K562 (cell line): ENCODE data around the gene PLEKHA6. TPM values are rescaled to one million over a fixed set of nuclear protein-coding genes. Genes with fewer than 3 reads are reported as not detected.

Source experiments
- ATAC-seq: fragments of 200-7000 bp; cut with Tn5 transposase; 3 replicates; pipeline ENCODE4 v1.9.1; 2020; ENCODE audit warnings: moderate library complexity
- BruUV-seq: library from RNA; stranded (reverse); fragments of 400-500 nt; replicated peaks from 2 replicates; lab custom pipeline; 2021; lab: Mats Ljungman, UMichigan
- CTCF ChIA-PET: fragments of 300-600 bp; formaldehyde crosslinking; extraction: SDS; loops from one replicate; lab custom pipeline; 2021; ENCODE audit warnings: low intra/inter-chr PET ratio; lab: Yijun Ruan, JAX
- POLR2A ChIA-PET: fragments of 300-600, 350-650 bp; sonication (Branson Sonifier 250); formaldehyde crosslinking; extraction: SDS; loops from one replicate; lab custom pipeline; 2021; ENCODE audit warnings: antibody characterized with exemption, inconsistent platforms; lab: Yijun Ruan, JAX
- DNase-seq, 4 experiments: peaks; one replicate each; pipeline versions ENCODE4 v3.0.0 to v3.0.0-alpha.2; 2011 to 2018; ENCODE audit warnings: low spot score in 3 of 4, mixed read lengths in 3 of 4; ENCODE audit errors: extremely low read depth in 1 of 4
- FAIRE-seq: peaks from 2 replicates; lab custom pipeline; 2011; peaks lifted over from hg19 to GRCh38; lab: Jason Lieb, UNC
- H2AFZ ChIP-seq: 2 replicates; pipeline ENCODE4 v1.6.0; 2011; ENCODE audit warnings: low read depth, low read length, control low read depth, inconsistent platforms
- H3K27ac ChIP-seq: fragments of 200-600 bp; 3 replicates; pipeline ENCODE4 v1.8.0; 2011; ENCODE audit warnings: low read depth, mild to moderate bottlenecking, control low read depth, inconsistent platforms, low read length, moderate library complexity, mixed read lengths; ENCODE audit errors: extremely low read depth
- H3K27me3 ChIP-seq, 2 experiments: fragments of 300-600 bp in 1 of 2; 2 replicates in 1 of 2; 3 replicates in 1 of 2; pipeline versions ENCODE4 v1.6.0 to v1.8.0; 2011; ENCODE audit warnings: inconsistent platforms in 2 of 2, low read length in 2 of 2, mild to moderate bottlenecking in 1 of 2, mixed read lengths in 1 of 2, moderate library complexity in 1 of 2; ENCODE audit not compliant: control insufficient read depth in 2 of 2, insufficient read depth in 2 of 2
- H3K36me3 ChIP-seq: fragments of 300-600 bp; 3 replicates; pipeline ENCODE4 v1.8.0; 2011; ENCODE audit warnings: mild to moderate bottlenecking, low read length, inconsistent platforms; ENCODE audit not compliant: control insufficient read depth, insufficient read depth
- H3K4me1 ChIP-seq, 2 experiments: fragments of 200-600 bp in 1 of 2; replicated peaks in 1 of 2; 2 replicates in 1 of 2; 3 replicates in 1 of 2; pipeline versions ENCODE4 v1.5.1 to v1.8.0; 2011; ENCODE audit warnings: inconsistent platforms in 2 of 2, low read length in 2 of 2, mild to moderate bottlenecking in 1 of 2, mixed read lengths in 1 of 2, moderate library complexity in 1 of 2; ENCODE audit not compliant: control insufficient read depth in 2 of 2, insufficient read depth in 2 of 2
- H3K4me2 ChIP-seq: 2 replicates; pipeline ENCODE4 v1.6.1; 2011; ENCODE audit warnings: low read length, control low read depth, inconsistent platforms, mixed read lengths; ENCODE audit not compliant: insufficient read depth
- H3K4me3 ChIP-seq: fragments of 200-600 bp; sonication (generic), shearing (Covaris generic); 2 replicates; pipeline ENCODE4 v1.5.1; 2016; ENCODE audit warnings: control low read depth, inconsistent platforms
- H3K79me2 ChIP-seq: fragments of 200-600 bp; 3 replicates; pipeline ENCODE4 v1.8.0; 2011; ENCODE audit warnings: low read length, inconsistent platforms; ENCODE audit not compliant: control insufficient read depth, insufficient read depth
- H3K9ac ChIP-seq, 2 experiments: 2 replicates each; pipeline versions ENCODE4 v1.6.0 to v1.6.1; 2011; ENCODE audit warnings: low read depth in 2 of 2, low read length in 2 of 2, control low read depth in 1 of 2, inconsistent platforms in 1 of 2, mild to moderate bottlenecking in 1 of 2, mixed read lengths in 1 of 2; ENCODE audit not compliant: insufficient read depth in 1 of 2
- H3K9me1 ChIP-seq: one replicate; pipeline ENCODE4 v1.6.0; 2011; ENCODE audit warnings: inconsistent platforms, mild to moderate bottlenecking, low read length, moderate library complexity; ENCODE audit not compliant: control insufficient read depth, insufficient read depth
- H3K9me3 ChIP-seq: replicated peaks from 2 replicates; pipeline ENCODE4 v1.5.1; 2011; ENCODE audit warnings: low read depth, low read length, inconsistent platforms; ENCODE audit not compliant: control insufficient read depth, insufficient read depth
- H4K20me1 ChIP-seq: replicated peaks from 2 replicates; pipeline ENCODE4 v1.6.1; 2011; ENCODE audit warnings: low read length, inconsistent platforms, mixed read lengths; ENCODE audit not compliant: control insufficient read depth, insufficient read depth
- HDAC1 ChIP-seq, 2 experiments: fragments of 450-650 bp; IDR thresholded peaks; 2 replicates each; pipeline ENCODE4 v1.6.1; 2016 to 2017; ENCODE audit warnings: inconsistent platforms in 1 of 2, mild to moderate bottlenecking in 1 of 2, moderate library complexity in 1 of 2
- KDM4B ChIP-seq, 2 experiments: fragments of 450-650 bp in 1 of 2; sonication (generic) in 1 of 2; IDR thresholded peaks; 2 replicates each; pipeline ENCODE4 v1.6.1; 2016 to 2017; ENCODE audit warnings: borderline replicate concordance in 2 of 2, antibody characterized with exemption in 1 of 2, low read depth in 1 of 2, mild to moderate bottlenecking in 1 of 2
- MBD2 ChIP-seq: sonication (generic); IDR thresholded peaks from 2 replicates; pipeline ENCODE4 v1.6.1; 2016; ENCODE audit warnings: low read depth, borderline replicate concordance
- MTA1 ChIP-seq: fragments of 450-650 bp; IDR thresholded peaks from 2 replicates; pipeline ENCODE4 v1.6.1; 2017; ENCODE audit warnings: borderline replicate concordance
- RFX1 ChIP-seq: fragments of 450-650 bp; IDR thresholded peaks from 2 replicates; pipeline ENCODE4 v1.6.1; 2016; ENCODE audit warnings: mild to moderate bottlenecking, moderate library complexity
- STAT5A ChIP-seq: IDR thresholded peaks from 2 replicates; pipeline ENCODE4 v1.6.1; 2012; ENCODE audit warnings: low read length, inconsistent platforms, borderline replicate concordance
- TAL1 ChIP-seq: fragments of 450-650 bp; IDR thresholded peaks from 2 replicates; pipeline ENCODE4 v1.6.1; 2016; ENCODE audit warnings: mild to moderate bottlenecking
- ZBTB49 ChIP-seq: sonication (generic); formaldehyde crosslinking; IDR thresholded peaks from 2 replicates; pipeline ENCODE4 v1.8.0; 2022; ENCODE audit warnings: missing genetic modification reagents, mild to moderate bottlenecking, borderline replicate concordance
- WGBS: fragments of 100-300 bp; shearing (Covaris generic); methylation state at CpG from one replicate; pipeline ENCODE4 v1.1.6; 2016; ENCODE audit warnings: low coverage, mixed read lengths; ENCODE audit not compliant: insufficient coverage; ENCODE audit errors: missing lambda C conversion rate; 5-methylcytosine and 5-hydroxymethylcytosine counted together
- in situ Hi-C: fragments of 300-500 bp; cut with MboI; formaldehyde crosslinking; loops from 4 replicates; pipeline ENCODE4 v1.15.0; 2018; ENCODE audit warnings: inconsistent platforms, mixed read lengths
- intact Hi-C: fragments of 100-400 bp; cut with micrococcal nuclease; formaldehyde crosslinking; loops from 2 replicates; pipeline ENCODE4 v1.14.2; 2022
- polyA plus RNA-seq, 8 experiments: library from polyadenylated mRNA; depleted of rRNA in 4 of 8; stranded (reverse) in 5 of 8; unstranded in 3 of 8; fragments of >200 nt; fragmentation: Nextera tagmentation in 2 of 8; fragmentation: Illumina TruSeq in 1 of 8; extraction: Ambion mirVana in 2 of 8; extraction: Trizol in 1 of 8; gene quantifications; 2 replicates each; pipeline versions ENCODE4 v1.2.1 to v1.2.3, GENCODE V29; 2011 to 2014; ENCODE audit warnings: inconsistent platforms in 1 of 8, missing spikeins in 1 of 8
- total RNA-seq, 7 experiments: library from RNA; depleted of rRNA in 6 of 7; stranded (reverse); fragments of >200 nt in 6 of 7; fragmentation: Illumina TruSeq in 2 of 7; extraction: Trizol in 2 of 7; gene quantifications; 2 replicates each; pipeline versions ENCODE4 v1.2.1 to v1.2.3, GENCODE V29; 2011 to 2021; ENCODE audit warnings: low replicate concordance in 1 of 7

The PLEKHA6 gene
- total and polyA plus RNA-seq, 9 of the 15 experiments (the other 6 are each of a cell fraction or from before 2014, with no cell fraction given): under 0.01 to 0.33 (median 0.01) TPM; not detected in 4

- no peak for TF ChIP-seq KDM4B (IDR thresholded peaks at IDR 0.05; ENCODE audit: borderline replicate concordance in 2 of 2, low read depth in 1 of 2)
These were observed 182.6 kb downstream of the PLEKHA6 start (continued) for GRCh38 chr1:204177133-204177532.

GRCh38 chr1:204176049-204176448, 183.7 kb downstream of the PLEKHA6 start:
- no peaks in the 10 kb centered on the region for H3K9me3 ChIP-seq
- WGBS: 1% methylated on average over 5 of the region's 5 CpGs
- H3K9me1 ChIP-seq: no peaks in the 10 kb centered on the region
- TF ChIP-seq MBD2 (no peak), TAL1 (peak; percentile 10; the same call in 1 of the 2 replicates), ZBTB49 (no peak), HDAC1 (IDR thresholded peaks at IDR 0.05) (no peak), MTA1 (no peak), RFX1 (no peak), STAT5A (no peak)
- ChIA-PET POLR2A (interaction anchor here (0.6 to 2.5 kb wide), 2 partner anchors 9 to 23 kb away, joined by 3 to 13 read pairs; partner anchors contain the start of gene REN), CTCF (interaction anchor here (1.3 kb wide), 1 partner anchor 13 kb away, joined by 4 read pairs; no protein-coding TSS in a partner anchor)
- in situ Hi-C loops: loop anchor here (10.0 kb wide), 1 partner anchor 329 kb away; no protein-coding TSS in a partner anchor
- intact Hi-C loops: no loop called here
- no peak overlapping the region for H2AFZ ChIP-seq
- peaks cover 5 to 12% of the 10 kb centered on the region in 2 experiments; a peak in 4 of 5 replicates for H3K27me3 ChIP-seq
- H3K4me1 ChIP-seq: peaks cover 18 to 27% of the 10 kb centered on the region in 2 experiments; a peak in 4 of 5 replicates
- H3K9ac ChIP-seq: no peak overlapping the region
- FAIRE-seq (no peak), ATAC-seq (no peak), DNase-seq (no peak)
- no peak overlapping the region for H3K27ac ChIP-seq
- H4K20me1 ChIP-seq: no peaks in the 10 kb centered on the region
- BruUV-seq: no TSS peak
- H3K36me3 ChIP-seq: no peaks in the 10 kb centered on the region
- H3K79me2 ChIP-seq: no peaks in the 10 kb centered on the region
- no peak overlapping the region for H3K4me2 ChIP-seq
- H3K4me3 ChIP-seq: no peak overlapping the region
